ENCODE measurements around the gene PIK3CA.

DNA sequence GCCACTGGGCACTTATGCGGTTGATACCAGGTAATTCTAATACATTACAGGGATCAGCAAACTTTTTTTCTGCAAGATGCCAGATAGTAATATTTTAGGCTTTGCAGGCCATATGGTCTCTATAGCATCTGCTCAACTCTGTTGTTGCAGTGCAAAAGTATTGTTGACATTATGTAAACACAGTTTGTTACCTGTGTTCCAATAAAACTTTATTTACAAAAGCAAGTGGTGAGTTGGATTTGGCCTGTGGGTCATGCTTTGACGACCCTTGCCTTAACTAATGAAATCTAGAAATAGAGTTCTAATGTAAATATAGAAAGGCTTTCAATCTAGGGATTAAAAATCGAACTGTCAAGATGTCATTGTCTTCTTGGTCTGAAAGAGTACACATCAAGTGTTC is 44.4 kb downstream of the PIK3CA start:
- TF ChIP-seq, protein P1, sequence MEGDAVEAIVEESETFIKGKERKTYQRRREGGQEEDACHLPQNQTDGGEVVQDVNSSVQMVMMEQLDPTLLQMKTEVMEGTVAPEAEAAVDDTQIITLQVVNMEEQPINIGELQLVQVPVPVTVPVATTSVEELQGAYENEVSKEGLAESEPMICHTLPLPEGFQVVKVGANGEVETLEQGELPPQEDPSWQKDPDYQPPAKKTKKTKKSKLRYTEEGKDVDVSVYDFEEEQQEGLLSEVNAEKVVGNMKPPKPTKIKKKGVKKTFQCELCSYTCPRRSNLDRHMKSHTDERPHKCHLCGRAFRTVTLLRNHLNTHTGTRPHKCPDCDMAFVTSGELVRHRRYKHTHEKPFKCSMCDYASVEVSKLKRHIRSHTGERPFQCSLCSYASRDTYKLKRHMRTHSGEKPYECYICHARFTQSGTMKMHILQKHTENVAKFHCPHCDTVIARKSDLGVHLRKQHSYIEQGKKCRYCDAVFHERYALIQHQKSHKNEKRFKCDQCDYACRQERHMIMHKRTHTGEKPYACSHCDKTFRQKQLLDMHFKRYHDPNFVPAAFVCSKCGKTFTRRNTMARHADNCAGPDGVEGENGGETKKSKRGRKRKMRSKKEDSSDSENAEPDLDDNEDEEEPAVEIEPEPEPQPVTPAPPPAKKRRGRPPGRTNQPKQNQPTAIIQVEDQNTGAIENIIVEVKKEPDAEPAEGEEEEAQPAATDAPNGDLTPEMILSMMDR (IDR thresholded peaks at IDR 0.05), result no peak
- TF ChIP-seq POLR2A (IDR thresholded peaks at IDR 0.05), result no peak

All from ovary (tissue), 3 donors.